ENCODE measurements around the gene GAB1. TPM values are rescaled to one million over a fixed set of nuclear protein-coding genes. Genes with fewer than 3 reads are reported as not detected.

GAB1 gene
- total and polyA plus RNA-seq, 5 donors from 2014 or later, result 1.2 TPM; not detected in 4

DNA sequence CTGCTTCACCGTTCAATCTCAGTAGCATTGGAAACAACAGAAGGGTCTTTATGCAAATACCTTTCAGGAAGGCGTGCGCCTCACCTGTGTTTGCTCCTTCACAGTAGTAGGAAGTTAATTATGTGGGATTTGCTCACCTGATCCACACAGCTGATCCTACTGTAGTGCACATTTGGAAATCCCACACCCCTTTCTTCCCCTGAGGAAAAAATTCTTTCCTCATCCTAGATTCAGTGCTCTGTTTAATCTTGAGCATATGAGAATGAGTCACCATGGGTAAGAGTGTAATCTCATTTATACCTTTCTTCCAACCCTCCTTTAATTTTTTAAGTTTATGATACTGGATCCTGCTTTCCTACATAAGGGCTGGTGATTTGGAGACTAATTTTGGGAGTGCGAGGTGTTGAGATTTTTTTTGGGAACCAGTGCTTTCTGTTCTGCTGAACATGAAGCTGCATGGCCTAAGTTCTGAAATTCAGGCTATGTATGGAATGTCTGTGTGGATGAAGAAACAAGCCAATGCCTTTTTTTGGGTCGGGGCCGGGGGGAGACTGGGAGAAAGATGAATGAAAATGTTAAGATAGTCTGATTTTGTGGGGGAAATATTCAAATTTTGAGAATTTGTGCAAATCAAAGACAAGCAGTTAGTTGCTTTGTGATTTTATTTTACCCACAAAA, 19.0 kb downstream of the GAB1 start:
- no peak overlapping the region for H3K27ac ChIP-seq (ENCODE audit: insufficient read depth, low read length, poor library complexity, severe bottlenecking)
- Mint-ChIP-seq H3K27me3 (peaks cover 17% of the 10 kb centered on the region), H3K27ac (no peak overlapping the region), H3K9me3 (peaks cover 0 to 3% (median 0%) of the 10 kb centered on the region in 7 donors), H3K4me3 (no peak overlapping the region), H3K4me1 (peaks cover 12 to 16% (median 15%) of the 10 kb centered on the region in 4 donors), H3K36me3 (no peaks in the 10 kb centered on the region)
- ATAC-seq (ENCODE audit: low read depth in 2 of 2) (no peak), DNase-seq (no peak)
- peaks cover 2% of the 10 kb centered on the region for H3K27me3 ChIP-seq (ENCODE audit: control insufficient read depth, insufficient read depth, low read length)
- no peak overlapping the region for H3K4me3 ChIP-seq (ENCODE audit: low read depth, low read length)
- H3K9me3 ChIP-seq (ENCODE audit: control insufficient read depth in 2 of 2, low read length in 2 of 2), result no peaks in the 10 kb centered on the region
- H3K36me3 ChIP-seq (ENCODE audit: control insufficient read depth, insufficient read depth, low read length), result no peaks in the 10 kb centered on the region
- no peaks in the 10 kb centered on the region for H3K4me1 ChIP-seq (ENCODE audit: control insufficient read depth, insufficient read depth, low read length, poor library complexity, severe bottlenecking)

DNA sequence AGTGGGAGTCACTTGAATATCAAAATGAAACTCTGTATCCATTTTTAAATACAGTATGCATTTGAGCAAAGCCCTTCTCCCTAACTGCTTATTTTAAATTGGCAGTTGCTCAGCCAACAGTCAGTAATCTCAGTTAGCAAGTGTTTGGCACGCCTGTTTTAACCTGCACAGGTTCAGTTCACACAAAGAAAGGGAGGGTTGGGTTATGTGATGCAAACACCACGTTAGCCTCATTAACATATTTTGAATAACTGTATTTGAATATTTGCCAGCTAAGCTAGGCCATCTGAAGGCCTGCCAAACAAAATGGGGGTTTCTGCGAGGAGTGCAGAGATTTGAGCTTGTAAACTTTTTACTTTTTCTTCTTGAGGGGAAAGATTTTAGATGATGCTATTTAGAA, 19.8 kb downstream of the GAB1 start:
- Mint-ChIP-seq H3K9me3 (peaks cover 0 to 3% (median 0%) of the 10 kb centered on the region in 7 donors), H3K4me1 (peaks cover 12 to 16% (median 15%) of the 10 kb centered on the region in 4 donors), H3K36me3 (no peaks in the 10 kb centered on the region), H3K4me3 (no peak overlapping the region), H3K27me3 (peaks cover 17% of the 10 kb centered on the region), H3K27ac (no peak overlapping the region)
- no peaks in the 10 kb centered on the region for H3K36me3 ChIP-seq (ENCODE audit: control insufficient read depth, insufficient read depth, low read length)
- H3K27me3 ChIP-seq (ENCODE audit: control insufficient read depth, insufficient read depth, low read length), result peaks cover 2% of the 10 kb centered on the region
- H3K9me3 ChIP-seq (ENCODE audit: control insufficient read depth in 2 of 2, low read length in 2 of 2), result no peaks in the 10 kb centered on the region
- H3K27ac ChIP-seq (ENCODE audit: insufficient read depth, low read length, poor library complexity, severe bottlenecking), result no peak overlapping the region
- ATAC-seq (ENCODE audit: low read depth in 2 of 2) (no peak), DNase-seq (no peak)
- H3K4me1 ChIP-seq (ENCODE audit: control insufficient read depth, insufficient read depth, low read length, poor library complexity, severe bottlenecking), result no peaks in the 10 kb centered on the region
- no peak overlapping the region for H3K4me3 ChIP-seq (ENCODE audit: low read depth, low read length)

DNA sequence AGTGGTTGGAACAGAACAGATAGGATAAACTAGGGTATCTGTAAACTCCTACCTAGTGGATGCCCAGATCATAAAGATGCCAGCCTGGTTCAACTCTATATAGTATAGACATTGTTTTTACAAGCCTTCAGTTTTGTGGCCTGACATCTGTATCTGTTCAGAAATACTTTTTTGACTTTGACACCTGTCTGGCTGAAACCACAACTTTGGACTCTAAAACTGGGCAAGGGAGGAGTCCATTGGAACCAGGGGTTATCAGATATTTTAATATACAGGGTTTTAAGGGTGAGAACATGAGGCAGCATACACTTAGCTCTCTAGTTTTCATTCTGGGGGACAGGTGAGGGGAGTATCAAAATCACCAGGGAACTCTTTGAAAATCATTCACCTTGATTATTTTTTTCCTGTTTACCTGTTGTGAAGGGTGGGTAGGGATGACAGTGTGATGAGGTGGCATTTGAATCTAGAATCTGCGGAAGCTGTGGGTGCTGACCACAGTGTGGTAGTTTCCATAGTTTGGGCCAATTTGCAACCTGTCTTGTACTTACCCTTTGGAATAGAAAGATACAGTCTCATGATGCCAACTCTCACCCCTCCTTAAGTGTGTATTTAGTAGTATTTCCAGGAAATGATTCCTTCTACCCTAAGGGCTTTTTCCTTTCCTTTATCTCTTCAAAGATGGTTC, 20.6 kb downstream of the GAB1 start:
- Mint-ChIP-seq H3K4me1 (peaks cover 12 to 16% (median 15%) of the 10 kb centered on the region in 4 donors), H3K36me3 (no peaks in the 10 kb centered on the region), H3K27me3 (peaks cover 17% of the 10 kb centered on the region), H3K4me3 (no peak overlapping the region), H3K27ac (no peak overlapping the region), H3K9me3 (peaks cover 0 to 3% (median 0%) of the 10 kb centered on the region in 7 donors)
- peaks cover under 1% of the 10 kb centered on the region for H3K27me3 ChIP-seq (ENCODE audit: control insufficient read depth, insufficient read depth, low read length)
- no peak overlapping the region for H3K4me3 ChIP-seq (ENCODE audit: low read depth, low read length)
- DNase-seq (no peak), ATAC-seq (ENCODE audit: low read depth in 2 of 2) (no peak)
- no peaks in the 10 kb centered on the region for H3K4me1 ChIP-seq (ENCODE audit: control insufficient read depth, insufficient read depth, low read length, poor library complexity, severe bottlenecking)
- H3K36me3 ChIP-seq (ENCODE audit: control insufficient read depth, insufficient read depth, low read length), result no peaks in the 10 kb centered on the region
- no peak overlapping the region for H3K27ac ChIP-seq (ENCODE audit: insufficient read depth, low read length, poor library complexity, severe bottlenecking)
- no peaks in the 10 kb centered on the region for H3K9me3 ChIP-seq (ENCODE audit: control insufficient read depth in 2 of 2, low read length in 2 of 2)

DNA sequence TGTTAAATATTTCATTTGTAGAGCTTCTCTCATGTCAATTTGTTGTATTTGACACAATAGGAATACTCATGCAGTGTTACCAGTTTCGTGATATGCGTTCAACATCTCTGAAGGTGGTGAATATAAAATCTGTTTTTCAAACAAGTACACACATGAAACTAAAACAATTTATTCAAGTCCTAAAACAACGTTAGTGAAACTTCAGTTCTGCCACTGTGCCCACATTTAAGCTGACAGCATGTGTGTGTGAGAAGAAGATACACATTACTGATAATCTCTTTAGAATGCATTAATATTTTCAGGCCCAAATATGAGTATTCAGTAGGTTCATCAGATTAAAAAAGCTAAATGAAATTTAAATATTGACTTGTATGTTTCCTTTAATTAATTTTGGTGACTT, 21.7 kb downstream of the GAB1 start:
- Mint-ChIP-seq H3K36me3 (no peaks in the 10 kb centered on the region), H3K27me3 (peaks cover 10% of the 10 kb centered on the region), H3K27ac (peak overlapping the region in 1 of 3 donors; percentile 35), H3K4me3 (peak overlapping the region in 2 of 4 donors; percentile 63 to 68), H3K9me3 (no peaks in the 10 kb centered on the region), H3K4me1 (peaks cover 12 to 16% (median 15%) of the 10 kb centered on the region in 4 donors)
- no peak overlapping the region for H3K27ac ChIP-seq (ENCODE audit: insufficient read depth, low read length, poor library complexity, severe bottlenecking)
- H3K9me3 ChIP-seq (ENCODE audit: control insufficient read depth in 2 of 2, low read length in 2 of 2), result no peaks in the 10 kb centered on the region
- no peaks in the 10 kb centered on the region for H3K27me3 ChIP-seq (ENCODE audit: control insufficient read depth, insufficient read depth, low read length)
- no peak overlapping the region for H3K4me3 ChIP-seq (ENCODE audit: low read depth, low read length)
- H3K36me3 ChIP-seq (ENCODE audit: control insufficient read depth, insufficient read depth, low read length), result no peaks in the 10 kb centered on the region
- no peaks in the 10 kb centered on the region for H3K4me1 ChIP-seq (ENCODE audit: control insufficient read depth, insufficient read depth, low read length, poor library complexity, severe bottlenecking)
- ATAC-seq (ENCODE audit: low read depth in 2 of 2), result no peak
- no peak for DNase-seq

DNA sequence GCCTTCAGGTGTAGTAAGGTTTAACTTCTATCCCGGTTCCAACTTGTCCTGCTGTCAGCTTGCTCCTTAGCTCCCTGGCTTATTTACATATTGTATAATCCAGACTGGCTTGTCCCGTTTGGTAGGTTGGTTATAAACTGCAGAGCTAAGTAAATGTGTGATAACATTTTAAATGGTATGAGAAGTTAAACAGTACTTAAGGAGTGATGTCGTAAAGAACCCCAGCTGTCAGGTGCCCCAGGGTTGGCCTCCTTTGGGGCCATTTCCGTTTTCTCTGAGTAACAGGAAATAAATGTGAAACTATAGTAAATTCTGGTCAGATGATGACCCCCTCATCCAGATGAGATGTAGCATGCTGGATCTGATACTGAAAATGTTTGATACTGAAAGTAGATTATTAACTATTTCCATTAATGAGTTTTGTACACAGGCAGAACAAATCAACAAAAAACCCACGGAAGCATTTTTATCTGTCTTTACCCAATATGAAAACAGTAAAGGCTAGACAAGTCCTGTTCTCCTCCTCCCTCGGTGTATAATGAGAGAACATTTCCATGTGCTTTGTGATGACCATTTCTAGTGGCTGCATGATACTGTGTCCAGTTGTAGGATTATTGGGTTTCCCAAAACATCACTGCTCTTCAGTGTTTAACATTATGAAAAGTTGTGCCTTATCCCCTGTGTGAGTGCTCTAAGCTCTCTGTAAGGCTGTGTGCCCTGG, 22.4 kb downstream of the GAB1 start:
- peaks cover 12 to 16% (median 15%) of the 10 kb centered on the region in 4 donors for H3K4me1 Mint-ChIP-seq
- H3K27ac ChIP-seq (ENCODE audit: insufficient read depth, low read length, poor library complexity, severe bottlenecking), result no peak overlapping the region
- H3K4me3 ChIP-seq (ENCODE audit: low read depth, low read length), result peak overlapping the region; percentile 54

DNA sequence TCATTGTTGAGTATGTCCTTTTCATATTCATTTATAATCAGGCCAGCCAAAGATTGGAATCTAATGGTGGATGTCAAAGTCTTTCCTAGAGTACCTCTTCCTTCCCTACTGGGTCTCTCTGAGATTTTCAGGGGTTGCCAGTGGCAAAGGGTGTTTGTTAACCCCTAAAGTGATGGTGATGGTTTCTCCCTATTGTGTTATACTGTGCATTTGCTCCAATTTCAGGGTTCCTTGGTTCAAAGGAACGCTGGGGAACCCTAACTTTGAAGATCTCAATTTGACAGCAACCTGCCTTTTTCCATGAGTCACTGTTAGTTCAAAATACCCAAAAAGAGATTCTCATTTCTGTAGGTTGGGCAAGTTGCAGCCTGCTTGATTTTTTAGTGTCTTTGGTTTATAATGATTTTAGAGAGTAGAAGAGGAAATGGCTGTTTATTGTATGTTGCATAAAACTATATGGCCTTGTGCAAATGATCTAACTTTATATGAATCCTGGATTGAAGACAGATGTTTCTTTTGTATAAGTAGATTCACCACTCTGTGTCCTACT, 23.0 kb downstream of the GAB1 start:
- Mint-ChIP-seq H3K4me3 (peak overlapping the region in 2 of 4 donors; percentile 32 to 42), H3K27me3 (peaks cover 10% of the 10 kb centered on the region), H3K4me1 (peaks cover 12 to 19% (median 15%) of the 10 kb centered on the region in 4 donors), H3K9me3 (peaks cover 0 to 2% (median 0%) of the 10 kb centered on the region in 7 donors), H3K27ac (peak overlapping the region in 2 of 3 donors; percentile 8 to 35), H3K36me3 (no peaks in the 10 kb centered on the region)
- Histone ChIP-seq H3K9me3 (ENCODE audit: control insufficient read depth in 2 of 2, low read length in 2 of 2) (no peaks in the 10 kb centered on the region), H3K4me3 (ENCODE audit: low read depth, low read length) (peak overlapping the region; percentile 54), H3K36me3 (ENCODE audit: control insufficient read depth, insufficient read depth, low read length) (no peaks in the 10 kb centered on the region), H3K27me3 (ENCODE audit: control insufficient read depth, insufficient read depth, low read length) (no peaks in the 10 kb centered on the region), H3K4me1 (ENCODE audit: control insufficient read depth, insufficient read depth, low read length, poor library complexity, severe bottlenecking) (no peaks in the 10 kb centered on the region), H3K27ac (ENCODE audit: insufficient read depth, low read length, poor library complexity, severe bottlenecking) (no peak overlapping the region)
- DNase-seq (peak in 1 of 3 donors; percentile 9), ATAC-seq (ENCODE audit: low read depth in 2 of 2) (no peak)

More for the DNA sequence above, 22.4 kb downstream of the GAB1 start:
- peak; percentile 62 to 74 for ATAC-seq (ENCODE audit: low read depth in 2 of 2)
- H3K36me3 ChIP-seq (ENCODE audit: control insufficient read depth, insufficient read depth, low read length), result no peaks in the 10 kb centered on the region
- H3K9me3 Mint-ChIP-seq, result peaks cover 0 to under 1% (median 0%) of the 10 kb centered on the region in 7 donors
- H3K4me3 Mint-ChIP-seq, result peak overlapping the region in 2 of 4 donors; percentile 63 to 68
- H3K27me3 Mint-ChIP-seq, result peaks cover 10% of the 10 kb centered on the region
- DNase-seq, result peak in 1 of 3 donors; percentile 78
- no peaks in the 10 kb centered on the region for H3K36me3 Mint-ChIP-seq
- H3K27ac Mint-ChIP-seq, result peak overlapping the region in 1 of 3 donors; percentile 35
- H3K27me3 ChIP-seq (ENCODE audit: control insufficient read depth, insufficient read depth, low read length), result no peaks in the 10 kb centered on the region
- no peaks in the 10 kb centered on the region for H3K9me3 ChIP-seq (ENCODE audit: control insufficient read depth in 2 of 2, low read length in 2 of 2)
- no peaks in the 10 kb centered on the region for H3K4me1 ChIP-seq (ENCODE audit: control insufficient read depth, insufficient read depth, low read length, poor library complexity, severe bottlenecking)

DNA sequence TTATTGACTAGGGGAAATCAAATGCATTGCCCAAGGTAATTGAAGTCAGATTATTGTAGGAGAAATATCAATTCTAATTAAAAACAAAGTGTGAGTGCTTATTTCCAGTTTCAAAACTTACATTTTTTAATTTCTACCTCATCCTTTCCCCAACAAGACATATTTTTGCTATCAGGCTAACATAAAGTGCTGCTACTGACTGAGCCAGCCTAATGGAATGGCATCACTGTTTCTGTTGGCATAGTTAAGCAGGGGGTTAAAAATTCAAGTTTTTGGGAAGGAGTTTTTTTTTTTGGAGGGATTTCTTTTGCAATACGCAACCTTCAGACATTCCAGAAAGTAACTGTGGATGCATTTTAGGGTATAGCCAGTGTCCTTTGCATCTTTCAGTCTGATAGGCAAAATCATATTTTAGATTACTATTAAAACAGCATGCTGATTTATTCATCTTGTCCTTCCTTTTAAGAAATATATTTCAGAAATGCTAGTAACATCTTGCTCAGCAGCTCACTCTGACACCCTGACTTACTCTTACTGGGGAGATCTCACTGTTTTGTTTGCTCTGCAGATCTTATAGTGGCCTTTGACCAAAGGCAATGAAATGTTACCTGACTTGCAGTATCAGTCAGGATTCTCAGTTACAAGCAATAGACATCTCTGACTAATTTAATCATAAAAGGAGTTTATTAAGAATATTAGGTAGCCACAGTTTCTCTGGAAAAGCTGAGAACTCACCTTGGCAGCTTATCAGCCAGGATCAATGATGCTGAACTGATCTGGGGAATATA, 24.4 kb downstream of the GAB1 start:
- H3K9me3 ChIP-seq (ENCODE audit: control insufficient read depth in 2 of 2, low read length in 2 of 2), result no peaks in the 10 kb centered on the region
- no peak overlapping the region for H3K4me3 ChIP-seq (ENCODE audit: low read depth, low read length)
- no peaks in the 10 kb centered on the region for H3K36me3 ChIP-seq (ENCODE audit: control insufficient read depth, insufficient read depth, low read length)
- H3K27ac ChIP-seq (ENCODE audit: insufficient read depth, low read length, poor library complexity, severe bottlenecking), result no peak overlapping the region
- Mint-ChIP-seq H3K4me1 (peaks cover 12 to 19% (median 15%) of the 10 kb centered on the region in 4 donors), H3K4me3 (no peak overlapping the region), H3K27ac (no peak overlapping the region), H3K36me3 (no peaks in the 10 kb centered on the region), H3K9me3 (peaks cover 0 to 2% (median 0%) of the 10 kb centered on the region in 7 donors), H3K27me3 (peaks cover 10% of the 10 kb centered on the region)
- DNase-seq (no peak), ATAC-seq (ENCODE audit: low read depth in 2 of 2) (no peak)
- no peaks in the 10 kb centered on the region for H3K4me1 ChIP-seq (ENCODE audit: control insufficient read depth, insufficient read depth, low read length, poor library complexity, severe bottlenecking)
- no peaks in the 10 kb centered on the region for H3K27me3 ChIP-seq (ENCODE audit: control insufficient read depth, insufficient read depth, low read length)
